BLaER1 (cell line): ENCODE measurements around the gene SLFN12L.
"Not testable (repeated sequence)": the region's sequence is repeated elsewhere in the genome, so short reads cannot be mapped to it uniquely, and the experiment has no call there.

ENCODE experiments used
- H3K27ac ChIP-seq: shearing (Covaris generic); formaldehyde crosslinking; 2 replicates; pipeline ENCODE4 v1.8.1; 2022
- H3K27me3 ChIP-seq: shearing (Covaris generic); formaldehyde crosslinking; 2 replicates; pipeline ENCODE4 v1.8.1; 2022
- H3K36me3 ChIP-seq: shearing (Covaris generic); formaldehyde crosslinking; 2 replicates; pipeline ENCODE4 v1.8.1; 2022
- H3K4me1 ChIP-seq: shearing (Covaris generic); formaldehyde crosslinking; 2 replicates; pipeline ENCODE4 v1.8.1; 2022
- H3K4me2 ChIP-seq: shearing (Covaris generic); formaldehyde crosslinking; 2 replicates; pipeline ENCODE4 v1.8.1; 2022
- H3K4me3 ChIP-seq: shearing (Covaris generic); formaldehyde crosslinking; 2 replicates; pipeline ENCODE4 v1.8.1; 2022
- H3K9ac ChIP-seq: shearing (Covaris generic); formaldehyde crosslinking; 2 replicates; pipeline ENCODE4 v1.8.1; 2022
- H3K9me3 ChIP-seq: shearing (Covaris generic); formaldehyde crosslinking; 2 replicates; pipeline ENCODE4 v1.8.1; 2022
- H4K20me1 ChIP-seq: shearing (Covaris generic); formaldehyde crosslinking; 2 replicates; pipeline ENCODE4 v1.8.1; 2022
- Cebpa-rat ChIP-seq: shearing (Covaris generic); IDR thresholded peaks from 2 replicates; pipeline ENCODE4 v1.8.1; 2022

SLFN12L gene

DNA sequence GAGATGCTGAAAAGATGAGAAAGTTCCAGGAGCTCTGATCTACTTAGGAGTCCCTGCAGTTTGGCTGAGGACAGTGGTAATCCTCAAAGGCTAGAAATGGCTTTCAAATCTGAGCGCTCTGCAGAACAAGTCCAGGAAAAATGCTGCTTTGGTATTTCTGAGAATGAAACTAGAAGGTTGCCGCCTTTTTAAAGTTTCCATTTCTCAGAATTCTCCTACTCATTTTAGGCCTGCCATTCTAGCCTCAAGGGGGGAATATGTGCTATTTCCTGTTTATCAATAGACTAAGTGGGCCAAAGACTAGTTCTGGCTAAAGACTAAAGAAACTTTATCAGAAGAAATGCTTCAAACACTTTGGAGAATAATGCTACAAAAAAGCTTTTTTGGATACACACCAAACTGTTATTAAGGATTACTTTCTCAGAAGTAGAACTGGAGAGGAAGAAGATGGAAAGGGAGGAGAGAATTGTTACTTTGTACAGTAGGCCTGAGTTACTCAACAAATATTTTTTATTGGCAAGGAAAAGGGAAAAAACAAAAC lies at the start of gene SLFN12L:
Gene SLFN12L (minus strand): TSS at position 78 of the 541 bp plus-strand sequence. CDS start 15,314 bp downstream, outside the sequence.
- H3K9me3 ChIP-seq = no peaks in the 10 kb centered on the region
- H3K36me3 ChIP-seq = no peaks in the 10 kb centered on the region
- no peak within 1 kb of the TSS for H3K4me3 ChIP-seq
- H3K27me3 ChIP-seq = no peaks in the 10 kb centered on the region
- peak within 1 kb of the TSS; percentile 37; the same call in 1 of the 2 replicates for H3K27ac ChIP-seq
- H3K4me1 ChIP-seq = peaks cover 55% of the 10 kb centered on the region
- H3K4me2 ChIP-seq = peak within 1 kb of the TSS; percentile 61
- H4K20me1 ChIP-seq = no peaks in the 10 kb centered on the region
- TF ChIP-seq Cebpa-rat = no peak
- peak within 1 kb of the TSS; percentile 25; the same call in 1 of the 2 replicates for H3K9ac ChIP-seq

DNA sequence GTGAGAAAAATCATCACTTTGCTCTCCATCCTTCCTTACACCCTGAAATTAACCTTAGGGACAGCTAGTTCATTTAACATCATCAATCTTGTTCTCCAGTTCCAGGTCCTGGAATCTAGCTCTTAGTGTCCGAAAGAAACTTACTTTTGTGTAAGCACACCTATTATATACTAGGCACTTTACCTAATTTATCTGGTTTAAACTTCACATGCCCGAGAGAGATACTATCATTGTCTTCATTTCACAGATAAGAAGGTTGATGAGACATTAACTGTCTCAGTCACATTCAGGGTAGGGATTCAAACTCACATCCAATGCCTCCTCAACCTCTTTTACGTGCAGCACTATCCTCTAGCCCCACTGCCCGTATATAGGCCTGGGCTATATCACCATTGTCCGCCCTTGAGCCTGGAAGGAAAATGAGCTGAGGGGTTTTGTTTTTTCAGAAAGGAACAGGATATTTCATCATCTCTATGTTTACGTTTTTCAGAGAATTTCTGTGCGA lies 49.1 kb upstream of the SLFN12L start:
- no peaks in the 10 kb centered on the region for H3K9me3 ChIP-seq
- H3K4me1 ChIP-seq = peaks cover 24% of the 10 kb centered on the region
- no peaks in the 10 kb centered on the region for H3K27me3 ChIP-seq
- peak overlapping the region; percentile 93 for H3K4me2 ChIP-seq
- peaks cover 31% of the 10 kb centered on the region for H4K20me1 ChIP-seq
- peak overlapping the region; percentile 91 for H3K27ac ChIP-seq
- H3K4me3 ChIP-seq = peak overlapping the region; percentile 90
- H3K36me3 ChIP-seq = 0 out of 2 replicates have a peak, but pooled peaks cover 4% of the 10 kb centered on the region
- no peak for TF ChIP-seq Cebpa-rat
- peak overlapping the region; percentile 93 for H3K9ac ChIP-seq

DNA sequence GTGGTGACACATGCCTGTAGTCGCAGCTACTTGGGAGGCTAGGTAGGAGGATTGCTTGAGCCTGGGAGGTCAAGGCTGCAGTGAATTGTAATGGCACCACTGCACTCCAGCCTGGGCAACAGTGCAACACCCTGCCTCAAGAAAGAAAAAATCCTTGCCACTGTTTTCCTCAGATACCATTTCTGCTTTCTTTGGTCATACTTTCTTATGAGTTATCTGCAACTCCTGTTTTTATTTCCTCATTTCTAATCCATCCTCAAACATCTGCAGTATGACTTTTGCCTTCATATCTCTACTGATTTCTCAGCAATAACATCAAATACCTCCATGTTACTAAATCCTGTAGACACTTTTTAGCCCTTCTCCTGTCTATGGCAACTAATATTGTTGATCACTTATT lies 46.6 kb upstream of the SLFN12L start:
- no peak for TF ChIP-seq Cebpa-rat
- H3K36me3 ChIP-seq = no peaks in the 10 kb centered on the region
- H3K27ac ChIP-seq = no peak overlapping the region
- H3K9me3 ChIP-seq = no peaks in the 10 kb centered on the region
- no peak overlapping the region for H3K9ac ChIP-seq
- H3K4me1 ChIP-seq = peaks cover 28% of the 10 kb centered on the region
- H3K27me3 ChIP-seq = no peaks in the 10 kb centered on the region
- no peak overlapping the region for H3K4me2 ChIP-seq
- H4K20me1 ChIP-seq = peaks cover 6% of the 10 kb centered on the region; the same call in 1 of the 2 replicates
- no peak overlapping the region for H3K4me3 ChIP-seq

DNA sequence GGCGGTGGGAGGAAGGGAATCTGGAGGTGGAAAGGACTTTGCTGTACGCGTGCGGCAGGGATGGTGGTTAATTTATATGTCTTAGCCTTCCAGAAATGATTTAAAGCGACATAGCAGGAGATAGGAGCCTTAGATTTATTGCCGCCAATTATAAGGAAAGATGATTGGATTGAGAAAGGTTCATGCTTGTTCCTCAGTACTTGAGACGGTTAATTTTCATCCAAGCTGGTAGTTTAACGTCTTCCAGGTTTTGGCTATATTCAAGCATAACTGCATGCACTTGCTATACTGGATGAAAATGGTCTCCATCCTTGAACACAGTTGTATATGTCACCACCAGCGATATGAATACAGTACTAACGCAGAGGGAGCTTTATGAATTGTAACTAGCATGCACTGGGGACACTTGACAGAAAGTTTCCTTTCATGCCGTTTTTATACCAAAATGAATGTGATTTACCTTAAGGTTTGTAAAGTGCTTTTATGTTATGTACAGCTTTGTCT lies 41.5 kb upstream of the SLFN12L start:
- Histone ChIP-seq H3K4me1 (peaks cover 32% of the 10 kb centered on the region), H3K36me3 (peaks cover 20% of the 10 kb centered on the region), H3K27ac (peak overlapping the region; percentile 86), H3K4me2 (peak overlapping the region; percentile 92), H3K27me3 (no peaks in the 10 kb centered on the region), H3K4me3 (peak overlapping the region; percentile 78), H3K9ac (peak overlapping the region; percentile 88), H4K20me1 (no peaks in the 10 kb centered on the region), H3K9me3 (no peaks in the 10 kb centered on the region)
- no peak for TF ChIP-seq Cebpa-rat

DNA sequence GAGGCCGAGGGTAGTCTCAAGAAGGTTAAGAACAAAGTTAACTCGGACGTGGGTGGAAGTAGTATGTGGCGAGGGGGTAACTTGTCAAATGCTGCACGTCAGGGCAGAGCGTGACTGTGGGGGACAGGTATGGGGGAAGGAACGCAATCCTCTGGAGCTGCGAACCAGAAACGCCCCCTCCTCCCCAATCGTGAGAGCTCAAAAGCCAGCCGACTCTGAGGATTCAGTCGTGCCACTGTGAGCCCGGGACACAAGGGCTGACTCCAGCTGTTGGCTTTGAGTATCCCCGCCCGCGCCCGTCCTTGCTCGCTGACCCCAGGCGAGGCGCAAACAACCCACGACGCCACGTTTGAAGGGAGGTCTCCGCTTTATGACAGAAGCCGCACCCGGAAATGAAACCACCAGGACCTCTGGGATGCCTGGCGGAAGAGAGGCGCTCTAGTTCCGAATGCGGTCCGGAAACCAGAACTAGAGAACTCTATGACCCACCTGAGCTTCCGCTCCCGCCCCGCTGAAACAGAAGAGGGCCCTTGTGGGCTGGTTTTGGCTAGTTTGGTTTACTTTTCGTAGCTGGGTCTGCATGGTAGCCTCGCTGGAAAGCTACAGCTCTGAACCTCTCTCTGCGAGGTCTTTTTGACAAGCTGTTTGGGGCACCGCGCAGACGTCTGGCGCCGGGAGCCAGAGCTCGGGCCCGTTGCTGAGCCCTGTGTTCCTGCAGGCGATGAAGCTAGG lies 40.9 kb upstream of the SLFN12L start, which contains the start of gene PEX12:
Gene PEX12 (minus strand): TSS at position 375 of the 732 bp plus-strand sequence. CDS start 550 bp downstream, outside the sequence.
- Histone ChIP-seq H3K27ac (peak within 1 kb of the TSS; percentile 86), H3K9me3 (no peaks in the 10 kb centered on the region), H3K4me2 (peak within 1 kb of the TSS; percentile 92), H3K27me3 (no peaks in the 10 kb centered on the region), H4K20me1 (no peaks in the 10 kb centered on the region), H3K4me1 (peaks cover 32% of the 10 kb centered on the region), H3K9ac (peak within 1 kb of the TSS; percentile 88), H3K36me3 (peaks cover 26% of the 10 kb centered on the region), H3K4me3 (peak within 1 kb of the TSS; percentile 78)
- TF ChIP-seq Cebpa-rat = no peak

DNA sequence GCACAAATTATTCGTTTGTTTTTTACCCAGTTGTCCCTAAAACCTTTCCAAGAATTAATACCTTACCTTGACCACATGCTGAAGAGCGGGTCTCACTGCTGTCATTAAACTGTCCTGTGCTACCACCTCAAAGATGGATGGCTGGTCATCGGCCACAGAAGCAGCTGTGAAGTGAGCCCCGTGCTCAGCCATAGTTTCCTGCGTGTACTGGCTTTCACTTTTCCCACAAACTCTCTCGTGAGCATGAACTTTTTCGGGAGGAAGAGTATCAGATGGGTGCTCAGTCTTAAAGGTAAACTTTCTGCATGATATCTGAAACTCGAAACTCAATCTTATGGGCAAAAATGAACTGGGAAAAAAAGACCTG lies 40.3 kb upstream of the SLFN12L start:
- H3K27me3 ChIP-seq = no peaks in the 10 kb centered on the region
- no peaks in the 10 kb centered on the region for H3K9me3 ChIP-seq
- H4K20me1 ChIP-seq = no peaks in the 10 kb centered on the region
- H3K4me1 ChIP-seq = peaks cover 32% of the 10 kb centered on the region
- peak overlapping the region; percentile 92 for H3K4me2 ChIP-seq
- H3K4me3 ChIP-seq = peak overlapping the region; percentile 78
- peak overlapping the region; percentile 88 for H3K9ac ChIP-seq
- peak overlapping the region; percentile 86 for H3K27ac ChIP-seq
- no peak for TF ChIP-seq Cebpa-rat
- peaks cover 32% of the 10 kb centered on the region for H3K36me3 ChIP-seq

DNA sequence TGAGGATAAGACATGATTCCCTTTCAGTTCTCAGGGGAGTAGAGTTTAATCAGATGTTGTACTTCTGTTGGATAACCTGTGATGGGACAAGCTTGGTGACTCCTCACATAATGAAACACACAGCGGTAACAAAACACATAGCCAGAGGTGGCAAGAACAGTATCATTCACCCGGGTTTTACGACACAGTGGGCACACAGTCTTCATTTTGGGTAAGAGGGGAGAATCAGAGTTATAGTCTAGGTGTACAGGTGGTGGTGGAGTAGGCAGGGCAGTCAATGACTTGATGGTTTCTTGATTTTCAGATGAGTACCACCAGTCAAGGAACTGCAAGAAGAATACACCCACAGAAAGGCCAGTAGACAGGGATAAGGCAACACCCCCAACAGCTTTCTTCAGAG lies 38.3 kb upstream of the SLFN12L start:
- H3K4me2 ChIP-seq = no peak overlapping the region
- H4K20me1 ChIP-seq = no peaks in the 10 kb centered on the region
- H3K4me3 ChIP-seq = no peak overlapping the region
- H3K27ac ChIP-seq = no peak overlapping the region
- no peak overlapping the region for H3K9ac ChIP-seq
- H3K27me3 ChIP-seq = no peaks in the 10 kb centered on the region
- peaks cover 41% of the 10 kb centered on the region for H3K4me1 ChIP-seq
- TF ChIP-seq Cebpa-rat = no peak
- no peaks in the 10 kb centered on the region for H3K9me3 ChIP-seq
- H3K36me3 ChIP-seq = peaks cover 45% of the 10 kb centered on the region

DNA sequence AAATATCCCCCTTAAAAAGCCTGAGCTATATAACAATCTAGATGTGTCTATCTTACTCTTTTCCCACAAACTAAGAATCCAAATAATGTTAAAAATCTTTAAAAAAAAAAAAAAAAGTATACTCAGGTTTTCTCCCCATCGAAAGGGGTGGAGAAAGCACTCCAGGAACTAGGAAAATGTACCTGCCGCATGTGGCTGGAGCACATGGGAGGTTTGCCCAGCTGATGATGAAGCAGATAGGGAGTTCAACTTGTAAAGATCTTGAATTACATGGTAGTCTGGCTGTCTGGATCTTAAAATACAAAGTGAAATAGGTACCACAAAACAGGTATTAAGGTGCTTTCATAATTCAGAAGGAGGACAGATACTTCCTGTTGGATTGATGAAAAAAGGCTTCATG lies 31.9 kb upstream of the SLFN12L start:
- no peak overlapping the region for H3K27ac ChIP-seq
- no peak for TF ChIP-seq Cebpa-rat
- peak overlapping the region; percentile 90 for H3K9ac ChIP-seq

DNA sequence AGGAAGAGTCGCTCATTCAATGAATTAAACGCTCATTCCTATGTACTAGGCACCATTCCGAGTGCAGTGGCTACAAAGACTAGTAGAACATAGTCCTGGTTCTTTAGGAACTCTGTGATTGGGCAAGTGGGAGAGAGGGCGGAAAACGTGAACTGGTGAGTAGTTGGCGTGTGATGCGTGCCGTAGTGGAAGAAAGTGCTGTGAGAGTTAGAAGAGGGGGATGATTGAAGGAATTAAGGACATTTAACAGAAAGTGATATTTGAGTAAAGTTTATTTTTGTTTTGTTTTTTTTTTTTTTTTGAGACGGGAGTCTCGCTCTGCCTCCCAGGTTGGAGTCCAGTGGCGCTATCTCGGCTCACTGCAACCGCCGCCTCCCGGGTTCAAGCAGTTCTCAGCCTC lies 31.1 kb upstream of the SLFN12L start:
- peaks cover 20% of the 10 kb centered on the region for H3K36me3 ChIP-seq
- H3K4me3 ChIP-seq = peak overlapping the region; percentile 85
- H3K27ac ChIP-seq = peak overlapping the region; percentile 80
- H3K4me1 ChIP-seq = peaks cover 40% of the 10 kb centered on the region
- H3K4me2 ChIP-seq = peak overlapping the region; percentile 96
- TF ChIP-seq Cebpa-rat = no peak
- no peaks in the 10 kb centered on the region for H3K9me3 ChIP-seq
- H3K9ac ChIP-seq = peak overlapping the region; percentile 90
- H4K20me1 ChIP-seq = peaks cover 17% of the 10 kb centered on the region; the same call in 1 of the 2 replicates
- no peaks in the 10 kb centered on the region for H3K27me3 ChIP-seq

More for the DNA sequence above, 31.9 kb upstream of the SLFN12L start:
- Histone ChIP-seq H3K27me3 (no peaks in the 10 kb centered on the region), H3K4me2 (peak overlapping the region; percentile 96), H3K9me3 (no peaks in the 10 kb centered on the region), H4K20me1 (peaks cover 17% of the 10 kb centered on the region; the same call in 1 of the 2 replicates), H3K4me3 (peak overlapping the region; percentile 85), H3K4me1 (peaks cover 40% of the 10 kb centered on the region), H3K36me3 (peaks cover 28% of the 10 kb centered on the region)

DNA sequence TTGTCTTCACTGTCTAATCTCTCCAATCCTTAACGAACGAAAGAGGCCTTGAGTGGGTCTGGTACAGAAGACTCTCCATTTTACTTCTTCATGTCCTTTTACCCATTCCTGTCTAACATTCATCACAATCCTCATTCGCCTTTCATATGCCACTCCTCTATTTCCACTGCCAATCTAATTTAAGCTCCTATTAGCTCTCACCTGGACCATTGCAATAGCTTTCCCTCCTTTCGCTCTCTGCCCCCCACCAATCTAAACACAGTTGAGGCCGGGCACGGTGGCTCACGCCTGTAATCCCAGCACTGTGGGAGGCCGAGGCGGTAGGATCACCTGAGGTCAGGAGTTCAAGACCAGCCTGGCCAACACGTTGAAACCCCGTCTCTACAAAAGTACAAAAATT lies 29.5 kb upstream of the SLFN12L start:
- Histone ChIP-seq H3K9ac (peak overlapping the region; percentile 90), H3K27me3 (no peaks in the 10 kb centered on the region), H3K27ac (peak overlapping the region; percentile 80; the same call in 1 of the 2 replicates), H3K4me3 (peak overlapping the region; percentile 85), H3K9me3 (no peaks in the 10 kb centered on the region), H3K4me2 (peak overlapping the region; percentile 96), H4K20me1 (peaks cover 17% of the 10 kb centered on the region; the same call in 1 of the 2 replicates), H3K4me1 (peaks cover 40% of the 10 kb centered on the region), H3K36me3 (peaks cover 7% of the 10 kb centered on the region; the same call in 1 of the 2 replicates)
- TF ChIP-seq Cebpa-rat = no peak

DNA sequence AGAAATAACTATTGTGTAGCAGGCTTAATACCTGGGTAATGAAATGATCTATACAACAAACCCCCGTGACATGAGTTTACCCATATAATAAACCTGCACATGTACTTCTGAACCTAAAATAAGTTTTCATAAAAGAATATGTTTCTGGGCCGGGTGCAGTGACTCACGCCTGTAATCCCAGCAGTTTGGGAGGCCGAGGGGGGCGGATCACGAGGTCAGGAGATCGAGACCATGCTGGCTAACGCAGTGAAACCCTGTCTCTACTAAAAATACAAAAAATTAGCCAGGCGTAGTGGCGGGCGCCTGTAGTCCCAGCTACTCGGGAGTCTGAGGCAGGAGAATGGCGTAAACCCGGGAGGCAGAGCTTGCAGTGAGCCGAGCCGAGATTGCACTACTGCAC lies 25.7 kb upstream of the SLFN12L start:
- H3K4me1 ChIP-seq = peaks cover 21% of the 10 kb centered on the region
- H3K27ac ChIP-seq, H3K4me3 ChIP-seq, H3K9me3 ChIP-seq, H3K27me3 ChIP-seq, H4K20me1 ChIP-seq, H3K4me2 ChIP-seq, H3K9ac ChIP-seq, H3K36me3 ChIP-seq: not testable (repeated sequence)
